AG04449 (cell line): ENCODE data around the gene DOCK2.

Source experiments
- CTCF ChIA-PET: fragments of 350-600 bp; formaldehyde crosslinking; extraction: SDS; loops from one replicate; lab custom pipeline; 2021; ENCODE audit warnings: antibody characterized with exemption; lab: Yijun Ruan, JAX
- POLR2A ChIA-PET: fragments of 400-600, 350-600 bp; formaldehyde crosslinking; extraction: SDS; loops from one replicate; lab custom pipeline; 2020; ENCODE audit warnings: antibody characterized with exemption, inconsistent platforms; lab: Yijun Ruan, JAX
- DNase-seq: peaks from one replicate; pipeline ENCODE4 v3.0.0-alpha.2; 2010; ENCODE audit warnings: low read depth, low spot score
- H3K4me3 ChIP-seq: 2 replicates; pipeline ENCODE4 v1.5.1; 2011; ENCODE audit warnings: low read depth, mild to moderate bottlenecking, control low read depth, low read length
- TF ChIP-seq, protein P1 (sequence below): IDR thresholded peaks from one replicate; pipeline ENCODE4 v1.5.1; 2011; ENCODE audit warnings: mild to moderate bottlenecking, moderate library complexity, low read length, control low read depth, inconsistent platforms; ENCODE audit not compliant: insufficient read depth; ENCODE audit errors: missing control alignments

DOCK2 gene

DNA sequence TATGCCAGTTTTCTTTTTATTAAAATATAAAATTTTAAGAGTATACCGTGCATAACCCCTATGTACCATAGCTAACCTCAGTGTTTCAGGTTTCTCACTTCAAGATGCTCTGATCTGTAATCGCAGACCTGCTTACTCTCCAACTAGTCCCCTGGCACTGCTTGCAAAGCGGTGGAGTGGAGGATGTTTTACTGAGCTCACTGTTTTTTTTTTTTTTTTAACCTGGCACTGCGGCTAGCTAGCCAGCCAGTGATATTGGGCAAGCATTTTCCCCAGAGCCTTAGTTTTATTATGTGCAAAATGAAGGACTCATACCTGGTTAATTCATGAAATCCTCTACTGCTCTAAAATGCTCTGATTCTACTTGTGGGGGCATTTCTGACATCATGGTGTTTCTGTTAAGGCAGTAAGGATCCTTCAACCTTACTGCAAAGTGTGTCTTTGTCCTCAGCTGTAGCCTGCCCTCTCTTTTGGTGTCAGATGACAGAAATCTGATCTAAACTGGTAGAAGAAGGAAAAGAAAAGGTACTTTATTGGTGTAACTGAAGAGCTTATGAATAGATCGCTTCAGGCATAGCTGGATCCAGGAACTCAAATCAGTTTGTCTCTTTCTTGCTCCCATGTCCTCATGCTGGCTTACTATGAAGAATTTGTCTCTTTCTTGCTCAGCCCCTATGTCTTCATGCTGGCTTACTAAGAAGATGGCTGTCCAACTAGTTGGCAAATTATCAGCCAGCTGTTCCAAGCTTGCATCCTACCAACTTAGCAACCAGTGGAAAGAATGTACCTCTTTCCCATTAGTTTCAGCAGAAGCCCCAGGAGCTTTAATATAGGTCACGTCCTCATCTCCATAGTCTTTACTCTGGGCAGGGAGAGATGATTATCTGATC lies 59.8 kb downstream of the DOCK2 start:
- ChIA-PET POLR2A (interaction anchor here (0.6 to 2.7 kb wide), 11 partner anchors 9 to 283 kb away, joined by 3 to 19 read pairs (median 6); partner anchors contain the start of genes INSYN2B and SPDL1), CTCF (interaction anchor here (0.8 to 2.8 kb wide), 9 partner anchors 10 to 519 kb away, joined by 3 to 11 read pairs (median 4); no protein-coding TSS in a partner anchor)
- DNase-seq: no peak
- TF ChIP-seq, protein P1, sequence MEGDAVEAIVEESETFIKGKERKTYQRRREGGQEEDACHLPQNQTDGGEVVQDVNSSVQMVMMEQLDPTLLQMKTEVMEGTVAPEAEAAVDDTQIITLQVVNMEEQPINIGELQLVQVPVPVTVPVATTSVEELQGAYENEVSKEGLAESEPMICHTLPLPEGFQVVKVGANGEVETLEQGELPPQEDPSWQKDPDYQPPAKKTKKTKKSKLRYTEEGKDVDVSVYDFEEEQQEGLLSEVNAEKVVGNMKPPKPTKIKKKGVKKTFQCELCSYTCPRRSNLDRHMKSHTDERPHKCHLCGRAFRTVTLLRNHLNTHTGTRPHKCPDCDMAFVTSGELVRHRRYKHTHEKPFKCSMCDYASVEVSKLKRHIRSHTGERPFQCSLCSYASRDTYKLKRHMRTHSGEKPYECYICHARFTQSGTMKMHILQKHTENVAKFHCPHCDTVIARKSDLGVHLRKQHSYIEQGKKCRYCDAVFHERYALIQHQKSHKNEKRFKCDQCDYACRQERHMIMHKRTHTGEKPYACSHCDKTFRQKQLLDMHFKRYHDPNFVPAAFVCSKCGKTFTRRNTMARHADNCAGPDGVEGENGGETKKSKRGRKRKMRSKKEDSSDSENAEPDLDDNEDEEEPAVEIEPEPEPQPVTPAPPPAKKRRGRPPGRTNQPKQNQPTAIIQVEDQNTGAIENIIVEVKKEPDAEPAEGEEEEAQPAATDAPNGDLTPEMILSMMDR: no peak
- no peak overlapping the region for H3K4me3 ChIP-seq

DNA sequence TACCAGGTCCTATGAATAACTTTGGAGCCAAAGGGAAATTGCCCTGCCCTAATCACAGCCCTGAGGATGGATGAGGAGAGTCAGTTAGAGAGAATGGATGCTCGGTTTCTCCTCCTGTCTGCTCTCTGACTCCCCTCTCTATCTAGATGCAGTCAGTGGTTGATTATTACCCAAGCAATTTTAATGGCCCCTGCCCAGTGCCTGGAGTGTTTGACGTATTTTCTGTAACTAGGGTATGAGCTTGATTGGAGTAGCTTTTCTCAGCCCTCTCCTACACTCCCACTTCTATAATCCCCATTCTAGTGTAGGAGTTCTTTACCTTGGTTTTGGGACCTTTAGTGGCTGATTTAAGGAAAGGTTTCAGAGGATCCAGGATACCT lies 60.4 kb downstream of the DOCK2 start:
- TF ChIP-seq, protein P1: no peak
- ChIA-PET CTCF (interaction anchor here (0.6 to 2.8 kb wide), 9 partner anchors 9 to 519 kb away, joined by 3 to 11 read pairs (median 4); no protein-coding TSS in a partner anchor), POLR2A (interaction anchor here (1.8 to 2.7 kb wide), 3 partner anchors 106 to 114 kb away, joined by 7 to 19 read pairs (median 16); partner anchors contain the start of gene SPDL1)
- no peak overlapping the region for H3K4me3 ChIP-seq
- DNase-seq: no peak

DNA sequence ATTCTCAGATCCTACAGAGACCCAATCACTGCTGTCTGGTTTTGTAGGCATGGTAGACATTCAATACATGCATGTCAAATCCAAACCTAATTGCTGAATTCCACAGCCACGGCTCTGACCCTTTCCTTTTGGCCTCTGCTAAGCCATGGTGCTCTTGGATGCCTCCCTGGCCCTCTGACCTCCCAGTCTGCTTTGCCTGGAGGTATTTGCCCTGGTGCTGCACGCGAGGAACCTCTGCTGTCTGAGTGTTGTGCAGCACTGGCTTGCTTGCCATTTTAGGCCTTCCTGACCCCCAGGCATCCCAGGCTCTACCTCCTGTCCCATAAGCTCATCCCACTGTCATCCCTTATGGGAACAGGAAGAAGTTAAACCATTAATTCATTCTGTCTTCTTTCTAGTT lies 60.9 kb downstream of the DOCK2 start:
- CTCF ChIA-PET: interaction anchor here (0.6 to 2.8 kb wide), 6 partner anchors 9 to 518 kb away, joined by 3 to 11 read pairs (median 4); no protein-coding TSS in a partner anchor
- POLR2A ChIA-PET: no interaction called here

DNA sequence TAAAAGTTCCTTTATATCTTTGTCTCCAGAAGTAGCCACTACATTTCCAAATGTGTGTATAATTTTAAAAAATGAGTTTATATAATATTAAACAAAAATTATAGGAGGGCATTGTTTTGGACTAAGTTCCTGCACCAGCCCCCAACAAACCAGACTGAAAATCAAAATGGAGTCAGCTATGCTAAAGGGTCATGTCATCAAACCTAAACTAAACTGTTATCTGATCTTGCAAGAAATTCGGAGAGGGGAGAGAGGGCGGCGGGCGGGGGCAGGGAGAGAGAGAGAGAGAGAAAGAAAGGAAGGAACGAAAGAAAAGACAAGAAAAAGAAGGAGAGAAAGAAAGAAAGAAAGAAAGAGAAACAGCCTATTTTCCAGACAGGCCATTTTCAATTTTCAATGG lies 63.5 kb downstream of the DOCK2 start:
- ChIA-PET POLR2A (no interaction called here), CTCF (interaction anchor here (1.1 to 4.5 kb wide), 6 partner anchors 43 to 484 kb away, joined by 3 to 60 read pairs (median 18); no protein-coding TSS in a partner anchor)
- TF ChIP-seq, protein P1: no peak
- H3K4me3 ChIP-seq: no peak overlapping the region
- no peak for DNase-seq

More for the DNA sequence above, 60.9 kb downstream of the DOCK2 start:
- TF ChIP-seq, protein P1: no peak
- H3K4me3 ChIP-seq: no peak overlapping the region
- DNase-seq: no peak

DNA sequence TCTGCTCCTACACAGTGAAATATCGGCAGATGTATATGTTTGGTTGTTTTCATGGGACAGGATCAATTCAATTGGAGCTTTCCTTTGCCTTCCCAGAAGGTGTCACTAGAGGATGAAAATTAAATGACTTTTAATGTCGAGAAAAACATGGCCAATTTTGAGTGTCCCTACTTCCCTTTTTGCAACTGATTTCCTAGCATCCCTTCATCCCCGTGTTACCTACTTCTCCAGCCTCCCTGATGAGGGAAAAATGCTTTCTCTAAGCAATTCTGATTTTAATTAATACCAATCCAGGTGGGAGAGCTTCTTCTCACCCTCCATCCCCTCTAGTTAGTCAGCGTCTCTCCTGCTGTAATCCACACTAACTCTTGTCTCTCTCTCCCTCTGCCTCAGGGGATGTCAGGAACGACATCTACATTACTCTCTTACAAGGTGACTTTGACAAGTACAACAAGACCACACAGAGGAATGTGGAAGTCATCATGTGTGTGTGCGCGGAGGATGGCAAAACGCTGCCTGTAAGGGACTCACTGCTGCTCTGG lies 64.9 kb downstream of the DOCK2 start:
- no peak overlapping the region for H3K4me3 ChIP-seq
- TF ChIP-seq, protein P1: peak; percentile 54
- CTCF ChIA-PET: interaction anchor here (0.7 to 4.5 kb wide), 58 partner anchors 9 to 515 kb away, joined by 3 to 60 read pairs (median 4); no protein-coding TSS in a partner anchor
- POLR2A ChIA-PET: interaction anchor here (0.8 kb wide), 1 partner anchor 278 kb away, joined by 4 read pairs; the partner anchor contains the start of gene INSYN2B
- no peak for DNase-seq
